Mammary epithelial cell (primary cell): ENCODE data around the gene AP1M1.

Experiments
- EZH2 ChIP-seq: IDR thresholded peaks from 2 replicates; pipeline ENCODE4 v1.6.1; 2012; ENCODE audit warnings: low read length, inconsistent platforms, borderline replicate concordance
- TF ChIP-seq, protein P1 (sequence below), 2 donors: IDR thresholded peaks in 1 of 2; conservative IDR thresholded peaks in 1 of 2; 2 replicates each; pipeline ENCODE4 v1.5.1; 2011 to 2012; ENCODE audit warnings: inconsistent platforms in 2 of 2, low read length in 2 of 2, mild to moderate bottlenecking in 2 of 2, control low read depth in 1 of 2, low read depth in 1 of 2; ENCODE audit not compliant: insufficient read depth in 1 of 2; ENCODE audit errors: extremely low read depth in 1 of 2

DNA sequence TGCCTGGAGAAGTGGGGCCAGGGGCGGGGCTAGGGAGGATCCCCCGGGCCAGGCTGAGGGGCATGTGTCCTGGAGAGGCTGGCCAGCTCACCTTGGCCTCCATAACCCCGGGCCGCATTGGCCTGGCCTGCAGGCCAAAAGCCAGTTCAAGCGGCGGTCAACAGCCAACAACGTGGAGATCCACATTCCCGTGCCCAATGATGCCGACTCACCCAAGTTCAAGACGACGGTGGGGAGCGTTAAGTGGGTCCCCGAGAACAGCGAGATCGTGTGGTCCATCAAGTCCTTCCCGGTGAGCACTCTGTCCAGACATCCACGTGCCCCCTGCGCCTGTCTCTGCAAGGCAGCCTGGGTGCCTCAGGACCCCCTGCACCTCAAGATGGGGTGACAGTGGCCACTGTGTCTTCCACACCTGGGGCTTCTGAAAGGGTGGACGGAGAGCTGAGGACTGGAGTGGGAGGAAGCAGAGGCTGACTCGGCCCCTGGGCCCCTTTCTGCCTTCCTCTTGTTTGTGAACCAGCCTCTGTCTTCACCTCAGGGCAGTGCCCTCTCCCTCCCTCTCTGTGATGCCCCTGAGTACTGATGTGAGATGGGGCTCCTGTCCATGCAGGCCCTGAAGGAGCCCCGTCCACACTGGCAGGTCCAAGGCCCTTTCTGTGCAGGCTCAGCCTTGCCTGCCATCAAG is 31.1 kb downstream of the AP1M1 start:
- TF ChIP-seq, protein P1, sequence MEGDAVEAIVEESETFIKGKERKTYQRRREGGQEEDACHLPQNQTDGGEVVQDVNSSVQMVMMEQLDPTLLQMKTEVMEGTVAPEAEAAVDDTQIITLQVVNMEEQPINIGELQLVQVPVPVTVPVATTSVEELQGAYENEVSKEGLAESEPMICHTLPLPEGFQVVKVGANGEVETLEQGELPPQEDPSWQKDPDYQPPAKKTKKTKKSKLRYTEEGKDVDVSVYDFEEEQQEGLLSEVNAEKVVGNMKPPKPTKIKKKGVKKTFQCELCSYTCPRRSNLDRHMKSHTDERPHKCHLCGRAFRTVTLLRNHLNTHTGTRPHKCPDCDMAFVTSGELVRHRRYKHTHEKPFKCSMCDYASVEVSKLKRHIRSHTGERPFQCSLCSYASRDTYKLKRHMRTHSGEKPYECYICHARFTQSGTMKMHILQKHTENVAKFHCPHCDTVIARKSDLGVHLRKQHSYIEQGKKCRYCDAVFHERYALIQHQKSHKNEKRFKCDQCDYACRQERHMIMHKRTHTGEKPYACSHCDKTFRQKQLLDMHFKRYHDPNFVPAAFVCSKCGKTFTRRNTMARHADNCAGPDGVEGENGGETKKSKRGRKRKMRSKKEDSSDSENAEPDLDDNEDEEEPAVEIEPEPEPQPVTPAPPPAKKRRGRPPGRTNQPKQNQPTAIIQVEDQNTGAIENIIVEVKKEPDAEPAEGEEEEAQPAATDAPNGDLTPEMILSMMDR (conservative IDR thresholded peaks at IDR 0.05 in 1 of 2, IDR thresholded peaks at IDR 0.05 in 1 of 2; ENCODE audit: extremely low read depth in 1 of 2, insufficient read depth in 1 of 2, low read depth in 1 of 2, low read length in 2 of 2): no peak
- TF ChIP-seq EZH2: no peak
